GM10266 (cell line): Measurements from ENCODE around the gene ABCC1.

Experiments
- DNase-seq: peaks from one replicate; pipeline ENCODE4 v3.0.0; 2012; ENCODE audit errors: extremely low spot score
- CTCF ChIP-seq: IDR thresholded peaks from 2 replicates; pipeline ENCODE4 v1.5.1; 2012; ENCODE audit warnings: mild to moderate bottlenecking, low read depth; ENCODE audit not compliant: control insufficient read depth, insufficient read depth; ENCODE audit errors: missing control alignments

Gene ABCC1

GRCh38 chr16:16141141-16141540 is 191.7 kb downstream of the ABCC1 start:
- no peak for DNase-seq

GRCh38 chr16:16141784-16142396 is 192.5 kb downstream of the ABCC1 start:
- DNase-seq, result no peak
- no peak for TF ChIP-seq CTCF

More at GRCh38 chr16:16141141-16141540, 191.7 kb downstream of the ABCC1 start:
- TF ChIP-seq CTCF, result no peak

GRCh38 chr16:16143038-16143763 is 193.8 kb downstream of the ABCC1 start:
- peak; percentile 29 for TF ChIP-seq CTCF
- DNase-seq, result no peak

- no peak for TF ChIP-seq CTCF
- DNase-seq, result no peak
These were observed 194.5 kb downstream of the ABCC1 start for GRCh38 chr16:16143931-16144330.

GRCh38 chr16:16144416-16144815 is 195.0 kb downstream of the ABCC1 start:
- DNase-seq, result no peak
- TF ChIP-seq CTCF, result no peak

- DNase-seq, result no peak
- no peak for TF ChIP-seq CTCF
These were observed 195.9 kb downstream of the ABCC1 start for GRCh38 chr16:16145286-16145685.
